HG03108 (cell line): ENCODE data around the gene AFF3.

Experiments
- ATAC-seq: cut with Tn5 transposase; IDR thresholded peaks from one replicate; pipeline ENCODE4 v1.9.1; 2021; ENCODE audit warnings: moderate library complexity; ENCODE audit not compliant: unreplicated experiment

AFF3 gene

DNA sequence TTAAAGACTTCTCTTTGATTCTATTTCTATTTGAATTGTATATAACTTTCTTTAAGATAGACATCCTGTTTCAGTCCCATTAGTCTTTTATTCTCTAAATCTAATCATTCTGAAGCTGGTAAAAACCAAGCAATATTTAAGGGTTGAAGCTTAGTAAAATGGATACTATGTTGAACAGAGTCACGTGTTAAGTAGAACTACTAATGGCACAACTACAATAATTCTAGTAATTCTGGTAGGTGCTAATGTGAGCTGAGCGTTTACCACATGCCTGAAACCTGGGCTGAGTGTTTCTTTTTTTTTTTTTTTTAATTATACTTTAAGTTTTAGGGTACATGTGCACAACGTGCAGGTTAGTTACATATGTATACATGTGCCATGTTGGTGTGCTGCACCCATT, 8.9 kb upstream of the AFF3 start:
- no peak for ATAC-seq

DNA sequence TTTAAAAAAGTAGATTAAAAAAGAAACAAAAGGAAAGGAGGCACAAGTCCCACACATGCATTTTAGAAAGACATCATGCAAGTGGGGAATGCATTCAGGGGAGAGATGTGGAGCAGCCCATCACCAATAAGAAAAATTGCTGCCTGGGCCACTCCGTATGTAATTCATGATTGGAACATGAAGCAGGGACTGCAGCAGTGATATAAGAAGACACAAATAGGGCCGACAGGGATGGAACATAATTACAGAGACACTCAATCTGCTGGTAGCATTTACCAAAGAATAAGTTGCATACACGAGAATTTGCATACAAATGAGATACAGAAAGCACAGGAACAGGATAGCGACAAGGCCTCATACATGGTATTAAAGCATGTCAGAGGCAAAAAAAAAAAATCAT, 6.5 kb upstream of the AFF3 start:
- ATAC-seq: no peak

DNA sequence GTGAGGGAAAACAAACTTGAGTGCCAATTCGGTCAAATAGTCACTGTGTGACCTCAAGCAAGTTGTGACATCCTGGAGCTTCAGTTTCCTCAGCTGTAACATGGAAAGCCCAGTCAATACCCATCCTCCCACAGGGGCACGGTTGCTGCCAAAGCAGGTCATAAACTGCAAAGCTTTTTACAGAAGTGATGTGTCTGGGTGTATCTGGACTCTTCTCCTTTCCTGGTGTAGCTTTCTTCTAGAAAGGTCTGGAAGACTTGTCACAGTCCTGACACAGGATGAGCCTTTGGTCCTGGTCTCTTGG, 4.2 kb upstream of the AFF3 start:
- ATAC-seq: no peak

DNA sequence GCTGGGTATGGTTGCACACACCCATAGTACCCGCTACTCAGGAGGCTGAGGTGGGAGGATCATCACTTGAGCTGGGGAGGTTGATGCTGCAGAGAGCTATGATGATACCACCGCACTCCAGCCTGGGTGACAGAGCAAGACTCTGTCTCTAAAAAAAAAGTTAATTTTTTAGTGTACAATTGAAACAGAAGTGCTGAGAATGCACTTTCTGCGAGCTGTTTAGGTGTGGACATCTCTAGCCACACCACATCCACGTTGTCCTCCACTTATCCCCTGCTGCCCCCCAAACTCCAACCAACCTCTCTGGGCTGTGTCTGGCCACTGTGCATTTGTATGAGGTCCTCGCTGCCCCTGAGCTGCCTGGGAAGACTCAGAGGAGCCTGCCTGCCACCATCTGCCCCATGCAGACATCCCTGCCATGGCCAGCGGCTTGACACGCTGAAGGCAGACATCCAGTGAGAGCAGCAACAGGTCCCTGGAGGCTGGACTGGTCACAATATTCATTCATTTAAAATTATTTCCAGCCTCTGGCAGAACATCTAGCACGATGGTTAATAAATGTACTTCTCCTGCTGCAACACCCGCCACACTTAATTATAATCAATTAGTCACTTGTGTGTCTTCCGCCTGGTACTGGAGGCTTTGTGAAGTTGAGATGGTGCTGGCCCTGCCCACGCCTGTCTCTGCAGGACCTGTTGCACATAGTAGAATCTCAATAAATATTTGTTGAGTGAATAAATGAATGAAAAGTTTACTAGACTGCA, 3.7 kb upstream of the AFF3 start:
- ATAC-seq: no peak

DNA sequence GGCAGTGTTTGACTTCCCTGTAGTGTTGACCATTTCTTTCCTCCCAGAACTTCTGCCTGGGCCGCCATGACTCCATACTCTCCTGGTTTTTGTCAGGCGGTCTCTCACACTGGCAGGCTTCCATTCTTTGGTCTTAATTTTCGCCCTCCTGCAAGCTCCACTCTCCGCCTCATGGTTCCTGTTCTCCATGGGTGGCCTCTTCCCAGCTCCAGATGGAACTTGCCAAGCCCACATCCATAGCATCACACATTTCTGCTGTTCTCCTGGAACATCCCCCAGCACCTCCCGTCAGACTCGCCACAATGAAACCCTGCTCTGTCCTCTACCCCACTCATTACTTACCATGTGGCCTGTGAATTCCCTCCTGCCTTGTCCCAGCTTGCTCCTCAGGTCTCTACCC, 896 bp upstream of the AFF3 start:
- ATAC-seq: no peak

DNA sequence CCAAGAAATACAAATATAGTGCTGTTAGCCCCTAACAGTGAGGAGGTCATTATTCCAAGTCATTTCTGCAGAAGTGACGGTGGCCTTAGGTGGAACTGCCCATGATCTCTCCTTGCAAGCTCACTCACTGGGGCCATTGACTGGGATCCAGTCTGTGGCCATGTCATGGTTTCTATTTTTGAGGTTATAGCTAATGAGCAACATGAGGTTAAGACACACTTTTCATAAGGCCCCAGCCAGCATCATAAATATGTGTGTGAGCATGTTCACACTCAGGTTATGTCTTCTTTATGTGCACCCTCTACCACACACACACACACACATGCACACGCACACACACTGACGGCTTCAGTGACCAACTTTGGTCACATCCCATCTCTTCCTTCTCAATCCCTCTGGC, 484 bp downstream of the AFF3 start:
- ATAC-seq: no peak

DNA sequence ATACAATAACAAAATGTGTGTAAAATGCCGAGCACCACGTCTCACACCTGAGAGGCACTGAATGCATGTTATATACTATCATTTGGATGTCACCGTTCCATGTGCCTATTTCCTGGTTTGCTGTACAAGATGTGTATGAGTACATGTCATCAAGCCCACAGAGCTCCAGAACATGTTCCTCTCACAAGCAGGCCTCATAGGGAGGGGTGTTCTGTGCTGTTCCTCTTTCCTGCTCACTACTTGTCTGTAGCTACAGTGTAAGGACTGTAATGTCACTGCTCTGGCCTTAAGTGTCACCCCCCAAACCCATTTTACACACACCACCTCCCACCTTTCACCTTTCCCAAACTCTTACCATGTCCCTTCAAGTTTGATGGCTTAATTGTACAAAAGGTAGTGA, 1.8 kb downstream of the AFF3 start:
- no peak for ATAC-seq

DNA sequence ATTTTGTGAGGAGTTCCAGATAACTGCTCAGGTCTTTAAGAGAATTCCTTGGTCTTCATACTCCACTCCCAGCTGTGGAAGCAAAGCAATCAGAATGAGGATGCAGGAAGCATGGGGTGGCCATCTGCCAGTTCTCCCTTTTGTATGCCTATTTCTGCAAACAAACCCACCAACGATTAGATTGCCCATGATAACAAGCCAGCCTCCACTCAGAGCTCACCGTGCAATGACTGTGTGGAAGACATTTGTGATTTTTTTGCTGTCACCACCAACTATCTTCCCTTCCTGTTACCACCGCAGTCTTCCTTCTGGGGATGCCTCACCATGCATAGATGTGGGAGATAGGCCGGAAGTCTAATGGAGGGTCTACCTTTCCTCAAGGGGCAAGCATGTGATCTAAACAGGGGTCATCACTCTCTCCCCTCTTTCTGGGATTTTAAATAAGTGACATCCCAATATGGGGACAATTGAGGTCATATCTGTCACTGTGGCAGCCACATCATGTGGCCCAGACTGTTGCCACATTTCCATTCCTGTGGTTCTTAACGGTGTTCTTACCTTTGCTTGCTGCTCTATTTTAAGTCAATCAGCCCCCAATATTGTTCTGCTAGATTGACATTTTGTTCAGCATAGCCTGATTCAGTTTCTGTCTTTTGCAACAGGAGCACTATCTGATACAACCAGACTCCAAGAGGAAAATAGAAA, 4.4 kb downstream of the AFF3 start:
- no peak for ATAC-seq

DNA sequence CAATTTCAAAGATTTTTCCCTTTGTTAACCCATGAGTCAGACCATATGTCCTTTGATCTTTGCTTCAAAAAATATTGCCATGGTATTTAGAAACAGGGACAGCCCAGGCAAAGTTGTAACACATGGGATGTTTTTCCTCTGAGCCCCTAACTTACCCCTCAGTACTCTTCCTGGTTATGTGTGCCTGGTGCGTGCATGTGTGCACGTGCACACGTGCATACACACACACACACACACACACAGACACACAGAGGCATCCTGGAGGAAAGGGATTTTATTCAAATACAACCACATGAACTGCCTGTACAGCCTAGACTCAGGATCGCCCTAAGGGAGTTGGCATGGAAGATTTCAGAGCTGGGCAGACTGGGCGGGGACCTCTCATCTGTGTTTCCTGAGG, 5.1 kb downstream of the AFF3 start:
- ATAC-seq: no peak

DNA sequence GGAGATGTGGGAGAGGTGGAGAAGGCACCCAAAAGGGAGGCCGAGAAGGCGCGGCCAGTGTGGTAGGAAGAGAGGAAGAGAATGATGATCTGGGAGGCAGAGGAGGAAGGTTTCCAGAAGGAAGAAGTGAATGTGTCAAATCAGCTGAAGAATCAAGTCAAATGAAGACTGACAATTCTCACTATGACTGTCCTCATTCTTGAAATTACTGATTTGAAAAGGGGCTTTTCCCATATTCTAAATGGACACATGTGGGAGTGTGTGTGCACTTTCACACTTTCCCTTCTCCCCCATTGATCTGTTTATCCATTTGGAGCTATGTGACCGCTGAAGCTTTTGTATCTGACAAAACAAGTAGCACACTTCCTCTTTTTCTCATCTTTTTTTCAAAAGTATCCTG, 6.1 kb downstream of the AFF3 start:
- ATAC-seq: no peak

DNA sequence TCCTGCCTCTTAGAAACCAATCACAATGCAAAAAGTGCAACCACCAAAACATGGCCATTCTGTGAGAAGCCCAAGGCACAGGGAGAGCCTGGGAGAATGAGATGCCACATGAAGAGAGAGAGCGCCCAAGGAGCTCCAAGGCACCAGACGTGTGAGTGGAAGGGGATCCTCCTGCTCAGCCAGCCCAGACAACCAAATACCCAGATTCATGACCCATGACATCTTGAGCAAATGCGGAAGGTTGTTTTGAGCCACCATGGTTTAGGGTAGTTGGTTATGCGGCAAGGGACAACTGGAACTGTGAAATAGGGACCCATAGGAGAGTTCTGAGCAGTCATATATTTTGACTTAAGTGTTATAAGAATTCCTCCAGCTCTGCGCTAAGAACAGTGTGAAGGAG, 7.0 kb downstream of the AFF3 start:
- ATAC-seq: no peak

DNA sequence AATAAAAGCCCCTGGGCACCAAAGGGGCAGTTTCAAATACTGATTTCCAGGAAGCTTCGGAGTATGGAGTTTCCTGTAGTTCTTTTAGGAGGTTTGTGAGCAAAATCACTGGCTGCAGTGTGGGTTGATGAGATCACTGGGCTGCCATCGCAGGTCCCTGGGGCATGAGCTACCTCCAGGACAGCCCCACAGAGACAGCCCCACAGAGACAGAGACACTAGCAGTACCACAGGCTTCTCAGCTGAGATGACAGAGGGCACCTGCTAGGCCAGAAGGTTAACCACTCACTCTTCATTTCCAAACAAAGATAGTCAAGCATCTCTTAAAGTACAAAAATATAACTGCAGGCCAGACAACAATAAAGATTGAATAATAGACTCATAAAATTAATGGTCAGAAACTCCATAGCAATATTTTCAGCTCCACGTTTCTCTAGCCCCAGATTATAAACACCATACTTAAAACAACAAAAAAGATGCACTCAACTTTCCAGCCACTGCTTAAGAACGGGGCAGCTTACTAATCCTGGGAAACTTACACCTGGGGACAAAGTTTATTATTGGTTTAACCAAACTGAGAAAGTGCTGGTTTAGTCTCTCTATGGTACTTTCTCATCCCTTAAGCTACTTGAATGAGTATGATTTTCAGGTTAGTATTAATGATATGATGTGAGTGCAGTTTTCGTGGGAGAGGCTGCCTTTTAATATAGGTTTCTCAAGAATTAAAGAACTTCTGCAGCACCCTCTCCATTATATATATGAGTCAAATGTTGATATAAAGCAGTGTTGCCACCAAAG, 11.6 kb downstream of the AFF3 start:
- no peak for ATAC-seq

DNA sequence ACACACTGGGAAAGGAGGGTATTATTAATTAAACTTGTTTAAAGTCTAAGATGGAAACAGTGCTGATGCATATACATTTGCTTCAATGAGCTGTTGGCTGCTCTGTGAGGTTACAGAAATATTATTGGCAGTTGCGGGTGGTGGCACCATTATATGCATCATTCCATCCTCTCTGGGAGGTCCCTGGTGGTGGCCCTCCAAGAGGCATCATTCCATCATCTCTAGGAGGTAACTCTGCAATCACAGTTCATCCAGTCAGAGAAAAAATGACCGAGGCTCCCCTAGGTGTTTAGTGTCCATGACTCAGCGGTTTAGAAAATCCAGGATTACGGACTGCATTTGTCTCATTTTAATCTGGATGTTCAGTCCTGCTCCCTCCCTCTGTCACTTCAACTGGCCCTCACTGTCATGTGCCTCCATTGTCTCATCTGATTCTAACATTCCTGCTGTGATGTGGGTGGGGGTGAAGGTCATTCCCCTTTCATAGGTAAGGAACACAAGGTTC, 15.4 kb downstream of the AFF3 start:
- no peak for ATAC-seq

DNA sequence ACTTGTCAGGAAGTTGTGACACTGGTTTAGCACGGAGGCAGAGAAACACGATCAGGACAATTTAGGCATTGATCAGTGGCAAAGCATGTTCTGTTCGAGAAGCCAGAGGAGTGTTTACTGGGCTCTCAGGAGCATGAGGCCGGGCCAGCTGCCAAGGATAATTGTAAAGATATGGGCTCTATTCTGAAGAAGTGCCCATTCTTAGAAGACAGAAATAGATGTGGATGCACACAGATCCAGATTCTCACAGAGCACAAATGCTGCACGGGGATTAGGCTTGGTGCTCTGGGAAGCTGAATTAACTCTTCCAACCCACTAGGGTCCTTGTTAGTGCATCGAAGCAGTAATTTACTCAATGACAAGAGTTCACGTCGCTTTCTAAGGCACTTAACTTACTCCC, 16.2 kb downstream of the AFF3 start:
- no peak for ATAC-seq

DNA sequence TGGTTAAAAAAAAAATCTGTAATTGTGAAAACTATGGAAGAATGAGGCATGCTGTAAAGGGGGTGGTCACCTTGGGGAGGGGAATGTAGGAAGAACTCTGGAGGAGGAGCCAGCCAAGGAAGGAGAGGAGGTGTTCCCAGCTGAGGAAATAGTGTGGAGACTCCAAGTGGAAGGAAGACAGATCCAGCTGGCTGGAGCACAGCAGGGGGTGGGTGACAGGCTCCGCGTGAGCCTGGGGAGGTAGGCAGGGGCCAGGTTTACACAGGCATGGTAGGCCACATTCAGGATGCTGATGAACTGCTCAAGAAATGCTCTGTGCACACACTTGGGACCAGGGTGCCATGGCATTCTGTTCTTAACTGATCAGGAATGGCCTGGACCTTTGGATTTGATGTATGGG, 16.8 kb downstream of the AFF3 start:
- no peak for ATAC-seq

DNA sequence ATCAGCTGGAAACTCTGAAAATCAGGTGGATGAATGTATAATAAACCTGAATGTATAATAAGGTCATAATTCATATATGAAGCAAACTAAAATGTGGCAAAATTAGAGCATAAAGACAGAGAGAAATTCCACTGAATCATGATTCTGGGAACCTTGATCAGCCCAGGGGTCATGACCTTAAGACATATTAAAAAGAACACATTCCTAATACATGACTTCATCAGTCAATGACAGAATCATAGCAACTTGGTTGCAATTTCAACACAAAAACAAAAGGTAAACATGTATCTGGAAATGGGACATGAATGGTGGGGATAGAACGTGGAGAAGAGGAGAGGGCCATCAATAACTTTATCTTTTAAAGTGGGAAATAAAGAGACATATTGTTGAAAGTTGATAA, 17.6 kb downstream of the AFF3 start:
- ATAC-seq: no peak

DNA sequence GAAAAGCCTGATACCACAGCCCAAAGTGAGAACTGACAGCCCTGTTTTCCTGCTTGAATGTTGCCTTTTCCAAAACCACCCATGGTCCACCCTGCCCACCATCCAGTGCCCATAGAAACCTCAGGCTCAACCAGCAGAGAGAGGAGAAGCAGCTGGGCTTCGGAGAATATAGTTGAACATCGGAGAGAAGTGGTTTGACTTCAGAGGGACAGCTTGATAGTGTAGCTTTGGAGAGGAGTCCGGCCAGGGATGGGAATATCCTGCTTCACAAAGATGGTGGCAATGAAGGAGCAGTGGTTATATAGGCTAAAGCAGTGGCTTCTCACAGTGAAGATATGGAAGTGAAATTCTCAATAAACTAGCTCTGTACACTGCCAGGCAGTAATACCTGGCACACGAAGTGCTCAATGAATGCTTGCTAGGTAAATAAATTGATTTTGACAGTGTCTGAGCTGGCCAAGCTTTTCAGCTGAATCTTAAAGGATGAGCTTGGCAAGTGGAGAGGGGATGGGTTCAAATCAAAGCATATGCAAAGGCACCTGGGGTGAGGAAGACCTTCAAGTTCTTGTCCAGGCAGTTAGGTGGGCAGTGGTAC, 21.2 kb downstream of the AFF3 start:
- no peak for ATAC-seq

DNA sequence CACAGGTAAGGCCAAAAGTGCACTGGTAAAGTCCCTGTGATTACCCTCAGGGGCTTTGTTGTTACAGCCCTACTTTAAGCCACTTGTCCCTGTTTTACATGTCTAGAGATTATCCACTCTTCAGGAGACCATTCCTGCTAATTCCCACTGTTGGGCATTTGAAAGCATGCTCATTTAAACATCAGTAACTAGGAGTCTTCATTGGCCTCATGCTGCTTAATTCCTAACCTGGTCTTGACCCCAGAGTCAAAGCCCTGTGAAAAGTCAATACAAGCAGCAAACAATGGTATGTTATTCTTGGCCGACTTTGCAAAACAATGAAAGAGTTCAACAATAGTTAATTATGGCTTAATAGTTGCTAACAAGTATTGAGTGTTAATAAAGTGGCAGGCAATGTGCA, 23.2 kb downstream of the AFF3 start:
- ATAC-seq: no peak

DNA sequence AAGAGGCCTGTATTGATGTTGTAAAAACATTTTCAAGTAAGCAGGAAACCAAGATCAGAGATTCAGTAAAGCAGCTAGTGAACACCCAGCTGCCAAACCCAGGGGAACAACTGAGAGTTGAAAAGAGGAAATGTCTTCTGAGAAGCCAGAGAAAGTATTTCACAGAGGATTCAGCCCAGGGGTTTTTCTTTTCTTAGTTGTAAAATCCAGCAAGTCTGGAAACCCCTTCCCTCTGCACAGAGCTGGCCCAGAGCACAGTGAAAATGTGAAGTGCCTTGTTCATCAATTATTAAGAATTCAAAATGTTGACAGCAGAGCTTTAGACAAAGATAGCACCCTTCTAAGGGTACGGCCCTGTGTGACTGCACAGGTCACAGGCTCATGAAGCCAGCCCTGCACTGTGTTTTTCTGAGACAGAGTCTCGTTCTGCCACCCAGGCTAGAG, 28.4 kb downstream of the AFF3 start:
- ATAC-seq: no peak

DNA sequence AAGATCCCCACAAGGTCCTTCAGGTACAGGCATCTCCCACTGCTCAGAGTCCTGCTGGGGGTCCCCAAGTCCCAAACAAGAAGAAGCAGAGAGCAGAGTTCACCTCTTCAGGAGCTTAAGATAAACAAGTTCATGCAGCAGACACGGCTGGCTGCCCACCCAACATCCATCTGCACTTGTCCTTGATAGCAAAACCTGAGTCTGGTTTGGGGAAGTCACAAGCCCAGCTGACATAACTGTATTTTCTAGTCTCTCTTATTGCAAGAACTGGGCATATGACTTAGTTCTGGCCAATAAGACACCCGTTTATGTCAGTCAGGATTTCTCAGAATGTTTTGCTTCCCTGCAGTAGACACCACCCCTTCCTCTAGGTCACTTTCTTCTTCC, 31.8 kb downstream of the AFF3 start:
- ATAC-seq: no peak

DNA sequence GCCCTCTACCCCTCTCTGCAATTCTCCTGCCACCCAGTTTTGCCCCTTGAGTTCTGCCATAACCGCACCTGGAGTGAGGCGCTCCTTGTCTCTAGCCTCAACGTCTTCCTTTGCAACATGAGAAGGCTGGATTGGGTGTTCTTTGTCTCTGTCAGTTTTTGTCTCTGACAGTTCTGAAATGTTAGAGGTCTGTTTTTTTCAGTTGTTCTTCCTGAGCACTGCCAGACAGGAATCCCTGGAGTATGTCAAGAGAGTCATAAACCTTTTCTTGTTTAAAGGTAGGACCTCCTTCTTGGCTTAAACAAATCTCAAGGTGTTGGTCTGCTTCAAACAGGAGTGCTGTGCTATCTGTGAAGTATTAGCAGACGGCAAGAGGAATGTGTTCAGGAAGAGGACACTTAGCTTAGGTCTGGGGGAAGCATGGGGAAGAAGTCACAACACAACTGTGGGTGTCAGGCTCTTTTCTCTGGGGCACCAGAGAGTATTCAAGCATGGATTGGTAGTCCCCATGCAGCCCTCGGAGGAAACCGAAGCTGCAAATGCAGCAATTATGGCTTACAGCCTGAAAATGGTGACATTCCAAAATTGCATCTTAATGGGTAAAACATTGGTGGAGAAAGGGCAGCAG, 32.3 kb downstream of the AFF3 start:
- no peak for ATAC-seq
